Measurements from ENCODE around the gene ZNRD2.

Gene ZNRD2

GRCh38 chr11:65538232-65538914 is 31.9 kb upstream of the ZNRD2 start:
- no peak for DNase-seq

- DNase-seq = no peak
These were observed 31.1 kb upstream of the ZNRD2 start for GRCh38 chr11:65538915-65539743.

GRCh38 chr11:65539744-65540289 is 30.5 kb upstream of the ZNRD2 start:
- peak; percentile 23 for DNase-seq

GRCh38 chr11:65540290-65541092 is 29.8 kb upstream of the ZNRD2 start:
- peak; percentile 58 for DNase-seq

GRCh38 chr11:65541093-65541982 is 28.9 kb upstream of the ZNRD2 start:
- no peak for DNase-seq

GRCh38 chr11:65542738-65543390 is 27.4 kb upstream of the ZNRD2 start:
- DNase-seq = no peak

- DNase-seq = no peak
These were observed 24.4 kb upstream of the ZNRD2 start for GRCh38 chr11:65545853-65546216.

GRCh38 chr11:65546217-65546958 is 23.9 kb upstream of the ZNRD2 start:
- no peak for DNase-seq

GRCh38 chr11:65547446-65548125 is 22.7 kb upstream of the ZNRD2 start:
- DNase-seq = no peak

GRCh38 chr11:65548395-65548794 is 21.9 kb upstream of the ZNRD2 start:
- DNase-seq = no peak

- DNase-seq = no peak
These were observed 21.2 kb upstream of the ZNRD2 start for GRCh38 chr11:65549096-65549495.

GRCh38 chr11:65551572-65552387 is 18.5 kb upstream of the ZNRD2 start:
- no peak for DNase-seq

- DNase-seq = no peak
These were observed 17.8 kb upstream of the ZNRD2 start for GRCh38 chr11:65552388-65552951.

GRCh38 chr11:65553301-65554001 is 16.8 kb upstream of the ZNRD2 start:
- DNase-seq = no peak

GRCh38 chr11:65554057-65554818 is 16.0 kb upstream of the ZNRD2 start:
- no peak for DNase-seq

GRCh38 chr11:65554842-65555430 is 15.3 kb upstream of the ZNRD2 start:
- DNase-seq = no peak

GRCh38 chr11:65555693-65556231 is 14.5 kb upstream of the ZNRD2 start:
- no peak for DNase-seq

Measured in NCI-H1694 (cell line).